HK-2 (cell line): ENCODE data around the gene PEX12.
"Not testable (repeated sequence)": the region's sequence is repeated elsewhere in the genome, so short reads cannot be mapped to it uniquely, and the experiment has no call there.

Source experiments
- DNase-seq: peaks from one replicate; pipeline ENCODE4 v3.0.0-alpha.2; 2018; ENCODE audit not compliant: unreplicated experiment

Gene PEX12

GRCh38 chr17:35537601-35538141 is 40.7 kb downstream of the PEX12 start, which contains the start of gene SLFN12L:
Gene SLFN12L (minus strand): TSS chr17:35537678. CDS start chr17:35522364, 15,314 bp downstream.
- DNase-seq, result no peak

- no peak for DNase-seq
Measured at GRCh38 chr17:35536664-35537171, 41.7 kb downstream of the PEX12 start.

- not testable (repeated sequence) for DNase-seq
Measured at GRCh38 chr17:35535406-35535805, 43.0 kb downstream of the PEX12 start.

GRCh38 chr17:35534576-35535093 is 43.7 kb downstream of the PEX12 start:
- no peak for DNase-seq

GRCh38 chr17:35531160-35531559 is 47.2 kb downstream of the PEX12 start:
- no peak for DNase-seq

GRCh38 chr17:35529866-35530265 is 48.5 kb downstream of the PEX12 start:
- no peak for DNase-seq

DNA sequence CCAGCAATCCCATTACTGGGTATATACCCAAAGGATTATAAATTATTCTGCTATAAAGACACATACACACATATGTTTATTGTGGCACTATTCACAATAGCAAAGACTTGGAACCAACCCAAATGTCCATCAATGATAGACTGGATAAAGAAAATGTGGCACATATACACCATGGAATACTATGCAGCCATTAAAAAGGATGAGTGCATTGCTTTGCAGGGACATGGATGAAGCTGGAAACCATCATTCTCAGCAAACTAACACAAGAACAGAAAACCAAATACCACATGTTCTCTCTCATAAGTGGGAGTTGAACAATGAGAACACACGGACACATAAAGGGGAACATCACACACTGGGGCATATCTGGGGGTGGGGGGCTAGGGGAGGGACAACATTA is 49.0 kb downstream of the PEX12 start:
- DNase-seq, result not testable (repeated sequence)
